HCT116 (cell line): ENCODE measurements around the gene SHISA4. TPM values are rescaled to one million over a fixed set of nuclear protein-coding genes. Genes with fewer than 3 reads are reported as not detected.

Experiments used
- ATAC-seq: fragments of 200-7000 bp; cut with Tn5 transposase; 2 replicates; pipeline ENCODE4 v1.9.1; 2020; ENCODE audit warnings: mild to moderate bottlenecking, moderate library complexity
- BruUV-seq: library from RNA; stranded (reverse); fragments of 400-500 nt; replicated peaks from 2 replicates; lab custom pipeline; 2021; lab: Mats Ljungman, UMichigan
- CTCF ChIA-PET: fragments of 300-600 bp; sonication (Branson Sonifier 250); formaldehyde crosslinking; loops from one replicate; lab custom pipeline; 2021; ENCODE audit warnings: antibody characterized with exemption; lab: Charles Lee
- POLR2A ChIA-PET: fragments of 300-600, 350-600 bp; sonication (Branson Sonifier 250); formaldehyde crosslinking; loops from one replicate; lab custom pipeline; 2021; ENCODE audit warnings: antibody characterized with exemption; lab: Charles Lee
- RAD21 ChIA-PET, 2 experiments: fragments of 300-600 bp; sonication (Branson Sonifier 250); formaldehyde crosslinking; loops; one replicate each; lab custom pipeline; 2023; ENCODE audit warnings: low total read pairs in 2 of 2; ENCODE audit not compliant: uncharacterized antibody in 2 of 2, unreplicated experiment in 2 of 2, low non-redundant PET in 1 of 2; lab: Charles Lee
- DNase-seq: peaks from one replicate; pipeline ENCODE4 v3.0.0-alpha.2; 2010; ENCODE audit warnings: low read depth, low spot score
- H2AFZ ChIP-seq: fragments of 200-600 bp; shearing (Covaris generic), sonication (generic); 2 replicates; pipeline ENCODE4 v1.6.1; 2017; ENCODE audit warnings: low read depth, mixed run types, mixed read lengths, antibody characterized with exemption, low read length; ENCODE audit not compliant: poor library complexity, severe bottlenecking
- H3K27ac ChIP-seq: 2 replicates; pipeline ENCODE4 v1.5.1; 2012; ENCODE audit warnings: low read depth, low read length
- H3K27me3 ChIP-seq: fragments of 200-600 bp; sonication (generic); 2 replicates; pipeline ENCODE4 v1.6.1; 2016; ENCODE audit warnings: mixed run types, low read length, mixed read lengths; ENCODE audit not compliant: insufficient read depth
- H3K36me3 ChIP-seq, 2 experiments: fragments of 200-500 bp in 1 of 2; fragments of 200-600 bp in 1 of 2; sonication (Bioruptor generic) in 1 of 2; sonication (generic) in 1 of 2; 2 replicates each; pipeline versions ENCODE4 v1.5.1 to v1.6.1; 2014 to 2016; ENCODE audit warnings: low read length in 2 of 2, inconsistent platforms in 1 of 2, mixed read lengths in 1 of 2, mixed run types in 1 of 2; ENCODE audit not compliant: insufficient read depth in 2 of 2, control insufficient read depth in 1 of 2
- H3K4me1 ChIP-seq, 2 experiments: fragments of 200-600 bp in 1 of 2; sonication (generic) in 1 of 2; 2 replicates each; pipeline versions ENCODE4 v1.5.1 to v1.6.1; 2012 to 2017; ENCODE audit warnings: low read length in 2 of 2, inconsistent platforms in 1 of 2, mild to moderate bottlenecking in 1 of 2, mixed read lengths in 1 of 2, mixed run types in 1 of 2, moderate library complexity in 1 of 2; ENCODE audit not compliant: insufficient read depth in 2 of 2, control insufficient read depth in 1 of 2
- H3K4me2 ChIP-seq: fragments of 200-600 bp; sonication (generic); 2 replicates; pipeline ENCODE4 v1.6.1; 2017; ENCODE audit warnings: mixed run types, low read length, mixed read lengths
- H3K4me3 ChIP-seq, 2 experiments: fragments of 200-600 bp in 1 of 2; sonication (generic) in 1 of 2; replicated peaks in 1 of 2; 2 replicates each; pipeline ENCODE4 v1.5.1; 2011 to 2016; ENCODE audit warnings: low read length in 2 of 2, control low read depth in 1 of 2, low read depth in 1 of 2, mild to moderate bottlenecking in 1 of 2, mixed read lengths in 1 of 2, mixed run types in 1 of 2
- H3K79me2 ChIP-seq: fragments of 200-600 bp; sonication (generic); 2 replicates; pipeline ENCODE4 v1.6.1; 2017; ENCODE audit warnings: mild to moderate bottlenecking, mixed run types, low read length, moderate library complexity, mixed read lengths; ENCODE audit not compliant: insufficient read depth
- H3K9ac ChIP-seq: fragments of 200-600 bp; sonication (generic); 2 replicates; pipeline ENCODE4 v1.6.1; 2016; ENCODE audit warnings: low read length, mixed read lengths
- H3K9me2 ChIP-seq: fragments of 200-600 bp; sonication (generic), shearing (Covaris generic); 2 replicates; pipeline ENCODE4 v1.6.1; 2017; ENCODE audit warnings: mixed run types, mild to moderate bottlenecking, moderate library complexity; ENCODE audit not compliant: insufficient read depth
- H3K9me3 ChIP-seq, 2 experiments: fragments of 200-500 bp in 1 of 2; fragments of 200-600 bp in 1 of 2; sonication (Bioruptor generic) in 1 of 2; sonication (generic) in 1 of 2; 2 replicates each; pipeline ENCODE4 v1.6.1; 2014 to 2017; ENCODE audit warnings: low read length in 2 of 2, mixed read lengths in 2 of 2, inconsistent platforms in 1 of 2, low read depth in 1 of 2, mild to moderate bottlenecking in 1 of 2, mixed run types in 1 of 2, moderate library complexity in 1 of 2; ENCODE audit not compliant: control insufficient read depth in 1 of 2, insufficient read depth in 1 of 2
- H4K20me1 ChIP-seq: fragments of 200-600 bp; sonication (generic), shearing (Covaris generic); 2 replicates; pipeline ENCODE4 v1.6.1; 2017; ENCODE audit warnings: mixed run types, mild to moderate bottlenecking, moderate library complexity; ENCODE audit not compliant: insufficient read depth
- ATF3 ChIP-seq: IDR thresholded peaks from 2 replicates; pipeline ENCODE4 v1.6.1; 2012
- CEBPB ChIP-seq: IDR thresholded peaks from 2 replicates; pipeline ENCODE4 v1.6.1; 2012; ENCODE audit warnings: low read depth
- EZH2phosphoT487 ChIP-seq: fragments of 200-600 bp; IDR thresholded peaks from 2 replicates; pipeline ENCODE4 v1.6.1; 2018; ENCODE audit warnings: antibody characterized with exemption, borderline replicate concordance
- POLR2AphosphoS5 ChIP-seq: IDR thresholded peaks from 2 replicates; pipeline ENCODE4 v1.6.1; 2011; ENCODE audit warnings: mild to moderate bottlenecking, low read depth, low read length, moderate library complexity
- REST ChIP-seq: IDR thresholded peaks from 2 replicates; pipeline ENCODE4 v1.6.1; 2012; ENCODE audit warnings: low read depth
- SP1 ChIP-seq: IDR thresholded peaks from 2 replicates; pipeline ENCODE4 v1.6.1; 2012; ENCODE audit warnings: low read depth
- ZNF274 ChIP-seq: fragments of 200-500 bp; sonication (Bioruptor generic); IDR thresholded peaks from 2 replicates; pipeline ENCODE4 v1.6.1; 2014; ENCODE audit warnings: mild to moderate bottlenecking, low read depth, low read length, inconsistent platforms
- intact Hi-C: fragments of 100-400 bp; cut with micrococcal nuclease; formaldehyde crosslinking; loops from 2 replicates; pipeline ENCODE4 v1.10.0; 2022
- total RNA-seq: library from RNA; stranded (reverse); gene quantifications from one replicate; pipeline ENCODE4 v1.2.1, GENCODE V29; 2021; ENCODE audit not compliant: unreplicated experiment
- TF ChIP-seq, protein P1 (sequence below): IDR thresholded peaks from 2 replicates; pipeline ENCODE4 v1.6.1; 2011; ENCODE audit warnings: mild to moderate bottlenecking, low read length, moderate library complexity; ENCODE audit not compliant: insufficient replicate concordance; ENCODE audit errors: extremely low read depth
- TF ChIP-seq, protein P2 (sequence below): IDR thresholded peaks from 2 replicates; pipeline ENCODE4 v1.6.1; 2012

The SHISA4 gene
- total RNA-seq, 1 experiment from 2014 or later, result 15.2 TPM

DNA sequence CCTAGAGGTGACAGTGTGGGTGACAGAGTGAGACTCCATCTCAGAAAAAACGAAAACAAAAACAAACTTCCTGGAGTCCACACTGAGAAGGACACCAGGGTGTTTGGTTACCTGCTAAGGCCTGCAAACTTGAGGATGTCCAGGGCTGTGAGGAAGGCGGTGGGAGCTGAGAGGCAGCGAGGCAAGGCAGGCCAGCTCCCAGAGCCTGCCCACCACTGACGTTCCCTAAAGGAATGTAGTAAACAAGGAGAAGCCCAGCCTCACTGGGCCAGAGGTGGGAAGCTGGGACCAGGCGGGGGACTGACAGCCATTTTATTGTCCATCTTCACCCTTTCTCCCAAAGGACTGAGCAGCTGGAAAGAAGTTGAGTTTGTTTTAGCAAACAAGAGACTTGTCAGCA, 24.1 kb downstream of the SHISA4 start:
- H3K4me3 ChIP-seq, result no peak overlapping the region
- intact Hi-C loops, result no loop called here
- RAD21 ChIA-PET, result no interaction called here
- CTCF ChIA-PET, result no interaction called here
- H4K20me1 ChIP-seq, result no peaks in the 10 kb centered on the region
- H3K27ac ChIP-seq, result no peak overlapping the region
- TF ChIP-seq, protein P1, sequence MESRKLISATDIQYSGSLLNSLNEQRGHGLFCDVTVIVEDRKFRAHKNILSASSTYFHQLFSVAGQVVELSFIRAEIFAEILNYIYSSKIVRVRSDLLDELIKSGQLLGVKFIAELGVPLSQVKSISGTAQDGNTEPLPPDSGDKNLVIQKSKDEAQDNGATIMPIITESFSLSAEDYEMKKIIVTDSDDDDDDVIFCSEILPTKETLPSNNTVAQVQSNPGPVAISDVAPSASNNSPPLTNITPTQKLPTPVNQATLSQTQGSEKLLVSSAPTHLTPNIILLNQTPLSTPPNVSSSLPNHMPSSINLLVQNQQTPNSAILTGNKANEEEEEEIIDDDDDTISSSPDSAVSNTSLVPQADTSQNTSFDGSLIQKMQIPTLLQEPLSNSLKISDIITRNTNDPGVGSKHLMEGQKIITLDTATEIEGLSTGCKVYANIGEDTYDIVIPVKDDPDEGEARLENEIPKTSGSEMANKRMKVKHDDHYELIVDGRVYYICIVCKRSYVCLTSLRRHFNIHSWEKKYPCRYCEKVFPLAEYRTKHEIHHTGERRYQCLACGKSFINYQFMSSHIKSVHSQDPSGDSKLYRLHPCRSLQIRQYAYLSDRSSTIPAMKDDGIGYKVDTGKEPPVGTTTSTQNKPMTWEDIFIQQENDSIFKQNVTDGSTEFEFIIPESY, result no peak
- no peak for TF ChIP-seq SP1
- TF ChIP-seq POLR2AphosphoS5, result no peak
- TF ChIP-seq ATF3, result no peak
- TF ChIP-seq EZH2phosphoT487, result no peak
- no peak for TF ChIP-seq ZNF274
- TF ChIP-seq, protein P2, sequence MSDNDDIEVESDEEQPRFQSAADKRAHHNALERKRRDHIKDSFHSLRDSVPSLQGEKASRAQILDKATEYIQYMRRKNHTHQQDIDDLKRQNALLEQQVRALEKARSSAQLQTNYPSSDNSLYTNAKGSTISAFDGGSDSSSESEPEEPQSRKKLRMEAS, result no peak
- no peak for TF ChIP-seq CEBPB
- no peak for TF ChIP-seq REST
- peaks cover 5 to 14% of the 10 kb centered on the region in 2 experiments; a peak in 3 of 4 replicates for H3K4me1 ChIP-seq
- BruUV-seq, result no TSS peak
- H3K27me3 ChIP-seq, result no peaks in the 10 kb centered on the region
- H3K9me3 ChIP-seq, result no peaks in the 10 kb centered on the region
- H3K9ac ChIP-seq, result no peak overlapping the region
- H3K36me3 ChIP-seq, result no peaks in the 10 kb centered on the region
- DNase-seq (no peak), ATAC-seq (no peak)
- no peak overlapping the region for H3K4me2 ChIP-seq
- H3K79me2 ChIP-seq, result no peaks in the 10 kb centered on the region
- H2AFZ ChIP-seq, result no peak overlapping the region
- POLR2A ChIA-PET, result no interaction called here
- no peaks in the 10 kb centered on the region for H3K9me2 ChIP-seq
